H1 (cell line): ENCODE data around the gene PTPN5. TPM values are rescaled to one million over a fixed set of nuclear protein-coding genes. Genes with fewer than 3 reads are reported as not detected.

Experiments
- CTCF ChIA-PET: fragments of 300-600 bp; sonication (Branson Sonifier 250); formaldehyde crosslinking; loops from one replicate; lab custom pipeline; 2021; ENCODE audit not compliant: partially characterized antibody; lab: Charles Lee
- POLR2A ChIA-PET: fragments of 300-600 bp; sonication (Branson Sonifier 250); formaldehyde crosslinking; loops from one replicate; lab custom pipeline; 2021; ENCODE audit warnings: inconsistent platforms; ENCODE audit not compliant: partially characterized antibody; lab: Charles Lee
- DNase-seq, 2 experiments: peaks; one replicate each; pipeline versions ENCODE4 v3.0.0 to v3.0.0-alpha.2; 2010 to 2022; ENCODE audit warnings: low spot score in 2 of 2, low read depth in 1 of 2, mixed read lengths in 1 of 2
- FAIRE-seq: peaks from 2 replicates; lab custom pipeline; 2011; peaks lifted over from hg19 to GRCh38; lab: Jason Lieb, UNC
- H2AFZ ChIP-seq: 2 replicates; pipeline ENCODE4 v1.8.1; 2012; ENCODE audit warnings: low read length, inconsistent platforms
- H2AK5ac ChIP-seq: 2 replicates; pipeline ENCODE4 v1.6.1; 2013; ENCODE audit warnings: low read depth, low read length
- H2BK120ac ChIP-seq: replicated peaks from 2 replicates; pipeline ENCODE3; 2013; ENCODE audit warnings: low read depth, low read length, inconsistent platforms
- H2BK12ac ChIP-seq: 2 replicates; pipeline ENCODE4 v1.6.1; 2013; ENCODE audit warnings: low read depth, low read length
- H2BK15ac ChIP-seq: 2 replicates; pipeline ENCODE4 v1.6.1; 2013; ENCODE audit warnings: low read length
- H2BK20ac ChIP-seq: 2 replicates; pipeline ENCODE4 v1.6.1; 2013; ENCODE audit warnings: low read length
- H2BK5ac ChIP-seq: 2 replicates; pipeline ENCODE4 v1.6.1; 2013; ENCODE audit warnings: low read depth, low read length
- H3K14ac ChIP-seq: 2 replicates; pipeline ENCODE4 v1.6.1; 2013; ENCODE audit warnings: inconsistent platforms; ENCODE audit not compliant: insufficient read length
- H3K18ac ChIP-seq: 2 replicates; pipeline ENCODE4 v1.6.1; 2013; ENCODE audit warnings: low read length; ENCODE audit errors: extremely low read depth
- H3K23ac ChIP-seq: 2 replicates; pipeline ENCODE4 v1.6.1; 2013; ENCODE audit warnings: inconsistent platforms; ENCODE audit not compliant: insufficient read length
- H3K23me2 ChIP-seq: 2 replicates; pipeline ENCODE4 v1.6.1; 2013; ENCODE audit warnings: low read depth, low read length
- H3K27ac ChIP-seq: 2 replicates; pipeline ENCODE4 v1.6.1; 2011; ENCODE audit warnings: low read depth, low read length, inconsistent platforms
- H3K27me3 ChIP-seq, 4 experiments: replicated peaks in 1 of 4; 1 replicate in 1 of 4; 2 replicates in 3 of 4; pipeline versions ENCODE4 v1.6.1 to v1.8.1; 2011 to 2013; ENCODE audit warnings: low read length in 3 of 4, mild to moderate bottlenecking in 3 of 4, inconsistent platforms in 2 of 4, mixed read lengths in 2 of 4, moderate library complexity in 1 of 4; ENCODE audit not compliant: control insufficient read depth in 3 of 4, insufficient read depth in 3 of 4; ENCODE audit errors: extremely low read depth in 1 of 4
- H3K36me3 ChIP-seq, 4 experiments: 2 replicates each; pipeline versions ENCODE4 v1.6.1 to v1.8.1; 2011 to 2013; ENCODE audit warnings: mild to moderate bottlenecking in 4 of 4, low read length in 3 of 4, moderate library complexity in 2 of 4, control low read depth in 1 of 4, inconsistent platforms in 1 of 4; ENCODE audit not compliant: insufficient read depth in 4 of 4, control insufficient read depth in 2 of 4
- H3K4ac ChIP-seq: replicated peaks from 2 replicates; pipeline ENCODE3; 2013; ENCODE audit warnings: low read length, low read depth, mixed read lengths, inconsistent platforms; ENCODE audit not compliant: insufficient read length
- H3K4me1 ChIP-seq, 4 experiments: replicated peaks in 1 of 4; 1 replicate in 1 of 4; 2 replicates in 3 of 4; pipeline versions ENCODE4 v1.6.1 to v1.8.1; 2011 to 2013; ENCODE audit warnings: low read length in 3 of 4, inconsistent platforms in 2 of 4, mixed read lengths in 1 of 4; ENCODE audit not compliant: insufficient read depth in 4 of 4, control insufficient read depth in 3 of 4
- H3K4me2 ChIP-seq, 2 experiments: 2 replicates each; pipeline versions ENCODE4 v1.6.1 to v1.8.1; 2011 to 2013; ENCODE audit warnings: low read depth in 2 of 2, low read length in 2 of 2, control low read depth in 1 of 2, inconsistent platforms in 1 of 2, mild to moderate bottlenecking in 1 of 2; ENCODE audit not compliant: insufficient read depth in 1 of 2
- H3K4me3 ChIP-seq, 4 experiments: fragments of 200-600, 300-600 bp in 1 of 4; sonication (generic), shearing (Covaris generic), sonication (Bioruptor Twin) in 1 of 4; 2 replicates each; pipeline versions ENCODE4 v1.5.1 to v1.8.1; 2011 to 2016; ENCODE audit warnings: low read length in 4 of 4, low read depth in 3 of 4, control low read depth in 2 of 4, inconsistent platforms in 2 of 4, mild to moderate bottlenecking in 2 of 4, mixed read lengths in 1 of 4, moderate library complexity in 1 of 4; ENCODE audit not compliant: insufficient read depth in 2 of 4; ENCODE audit errors: extremely low read depth in 1 of 4
- H3K56ac ChIP-seq: replicated peaks from 2 replicates; pipeline ENCODE3; 2013; ENCODE audit warnings: low read depth, mild to moderate bottlenecking, mixed read lengths, low read length, inconsistent platforms; ENCODE audit not compliant: insufficient read length
- H3K79me1 ChIP-seq: 2 replicates; pipeline ENCODE4 v1.6.1; 2013; ENCODE audit warnings: low read depth, low read length, control low read depth
- H3K79me2 ChIP-seq, 2 experiments: 2 replicates each; pipeline versions ENCODE4 v1.6.1 to v1.8.1; 2012 to 2013; ENCODE audit warnings: low read length in 2 of 2, mild to moderate bottlenecking in 2 of 2, inconsistent platforms in 1 of 2; ENCODE audit not compliant: insufficient read depth in 2 of 2, control insufficient read depth in 1 of 2
- H3K9ac ChIP-seq, 4 experiments: replicated peaks in 1 of 4; 1 replicate in 1 of 4; 2 replicates in 3 of 4; pipeline versions ENCODE4 v1.6.1 to v1.8.1; 2011 to 2013; ENCODE audit warnings: low read depth in 3 of 4, low read length in 3 of 4, control low read depth in 2 of 4, mild to moderate bottlenecking in 2 of 4, moderate library complexity in 2 of 4, inconsistent platforms in 1 of 4; ENCODE audit errors: extremely low read depth in 1 of 4
- H3K9me3 ChIP-seq, 2 experiments: 2 replicates each; pipeline versions ENCODE4 v1.6.1 to v1.8.1; 2012 to 2013; ENCODE audit warnings: mild to moderate bottlenecking in 2 of 2, moderate library complexity in 2 of 2, control low read depth in 1 of 2, inconsistent platforms in 1 of 2, low read depth in 1 of 2, low read length in 1 of 2, mixed read lengths in 1 of 2; ENCODE audit not compliant: insufficient read depth in 2 of 2
- H4K20me1 ChIP-seq, 2 experiments: replicated peaks in 1 of 2; 2 replicates each; pipeline versions ENCODE3 to v1.8.1; 2011 to 2013; ENCODE audit warnings: inconsistent platforms in 2 of 2, low read length in 2 of 2, mild to moderate bottlenecking in 1 of 2; ENCODE audit not compliant: insufficient read depth in 2 of 2, control insufficient read depth in 1 of 2
- H4K5ac ChIP-seq: 2 replicates; pipeline ENCODE4 v1.6.1; 2013; ENCODE audit warnings: low read length, low read depth, mixed read lengths, inconsistent platforms; ENCODE audit not compliant: insufficient read length
- H4K8ac ChIP-seq: 2 replicates; pipeline ENCODE4 v1.8.0; 2013; ENCODE audit warnings: mild to moderate bottlenecking, moderate library complexity, low read length, inconsistent platforms; ENCODE audit not compliant: insufficient read depth; ENCODE audit errors: extremely low read depth
- H4K91ac ChIP-seq: replicated peaks from 2 replicates; pipeline ENCODE3; 2013; ENCODE audit warnings: low read length, mixed read lengths, inconsistent platforms; ENCODE audit not compliant: insufficient read length
- EZH2 ChIP-seq: fragments of 200-600 bp; sonication (generic); IDR thresholded peaks from 2 replicates; pipeline ENCODE4 v1.7.1; 2012; ENCODE audit warnings: low read depth, mild to moderate bottlenecking, moderate library complexity, low read length, inconsistent platforms; ENCODE audit not compliant: severe bottlenecking
- HDAC6 ChIP-seq: IDR thresholded peaks from one replicate; pipeline ENCODE4 v1.7.1; 2012; ENCODE audit warnings: low read depth, mild to moderate bottlenecking, inconsistent platforms, low read length, moderate library complexity
- JUN ChIP-seq: IDR thresholded peaks from 2 replicates; pipeline ENCODE4 v1.6.1; 2011; ENCODE audit warnings: low read depth, mild to moderate bottlenecking, improper control_type of control experiment, low read length
- KDM4A ChIP-seq: IDR thresholded peaks from one replicate; pipeline ENCODE4 v1.7.1; 2012; ENCODE audit warnings: low read depth, mild to moderate bottlenecking, moderate library complexity, low read length, inconsistent platforms; ENCODE audit not compliant: severe bottlenecking
- NANOG ChIP-seq: IDR thresholded peaks from 2 replicates; pipeline ENCODE4 v1.6.1; 2011; ENCODE audit warnings: low read length, low read depth, mild to moderate bottlenecking, inconsistent platforms; ENCODE audit not compliant: insufficient read depth, poor library complexity, severe bottlenecking
- POLR2A ChIP-seq, 2 experiments: IDR thresholded peaks; 1 replicate in 1 of 2; 2 replicates in 1 of 2; pipeline ENCODE4 v1.6.1; 2011; ENCODE audit warnings: low read depth in 2 of 2, low read length in 2 of 2, mild to moderate bottlenecking in 2 of 2; ENCODE audit errors: control extremely low read depth in 1 of 2
- RAD21 ChIP-seq, 2 experiments: IDR thresholded peaks in 1 of 2; conservative IDR thresholded peaks in 1 of 2; 2 replicates each; pipeline ENCODE4 v1.6.1; 2011; ENCODE audit warnings: low read depth in 2 of 2, low read length in 2 of 2, improper control_type of control experiment in 1 of 2, inconsistent platforms in 1 of 2, mild to moderate bottlenecking in 1 of 2, moderate library complexity in 1 of 2
- RBBP5 ChIP-seq: IDR thresholded peaks from 2 replicates; pipeline ENCODE4 v1.7.1; 2012; ENCODE audit warnings: low read depth, mild to moderate bottlenecking, inconsistent platforms, low read length, moderate library complexity, borderline replicate concordance
- TAF1 ChIP-seq: IDR thresholded peaks from 2 replicates; pipeline ENCODE4 v1.6.1; 2011; ENCODE audit warnings: mild to moderate bottlenecking, low read depth, low read length
- USF2 ChIP-seq: IDR thresholded peaks from 2 replicates; pipeline ENCODE4 v1.6.1; 2011; ENCODE audit warnings: low read length, improper control_type of control experiment
- ZNF274 ChIP-seq: IDR thresholded peaks from 2 replicates; pipeline ENCODE4 v1.7.0; 2012; ENCODE audit warnings: low read length, borderline replicate concordance; ENCODE audit errors: extremely low read depth
- WGBS, 2 experiments: shearing (Covaris generic) in 1 of 2; methylation state at CpG; one replicate each; pipeline versions ENCODE4 v1.1.6 to v1.1.7; 2013 to 2015; ENCODE audit warnings: low lambda C conversion rate in 2 of 2, mixed read lengths in 2 of 2, inconsistent platforms in 1 of 2, low coverage in 1 of 2, missing lambda C conversion rate in 1 of 2; ENCODE audit not compliant: insufficient replicate concordance in 2 of 2, insufficient coverage in 1 of 2, insufficient read length in 1 of 2; ENCODE audit errors: extremely low coverage in 1 of 2, missing lambda C conversion rate in 1 of 2; 5-methylcytosine and 5-hydroxymethylcytosine counted together
- polyA plus RNA-seq, 7 experiments: library from polyadenylated mRNA; depleted of rRNA in 3 of 7; stranded (reverse) in 5 of 7; unstranded in 2 of 7; fragments of >200 nt in 5 of 7; fragments of 200-250 nt in 2 of 7; gene quantifications; 1 replicate in 5 of 7; 2 replicates in 1 of 7; 4 replicates in 1 of 7; pipeline versions ENCODE4 v1.2.1 to v1.2.3, GENCODE V29; 2011 to 2013; ENCODE audit warnings: missing spikeins in 2 of 7, mixed read lengths in 2 of 7
- total RNA-seq: library from RNA; stranded (reverse); fragmentation: NEBNext Ultra II Directional; extraction: Animal tissue kit (Norgen Biotek cat#: 25700); gene quantifications from 2 replicates; pipeline ENCODE4 v1.2.1, GENCODE V29; 2021

The PTPN5 gene
- total and polyA plus RNA-seq, 2 of the 8 experiments (the other 6 are each of a cell fraction or from before 2014, with no cell fraction given), result 8.4 to 12.9 TPM

- H4K8ac ChIP-seq, result no peak overlapping the region
- H3K23ac ChIP-seq, result no peak overlapping the region
- H4K20me1 ChIP-seq, result no peaks in the 10 kb centered on the region
- FAIRE-seq (no peak), DNase-seq (no peak)
- POLR2A ChIA-PET, result no interaction called here
- H2AK5ac ChIP-seq, result no peak overlapping the region
- no peak overlapping the region for H2BK5ac ChIP-seq
- H3K9ac ChIP-seq, result no peak overlapping the region
- no peaks in the 10 kb centered on the region for H3K79me2 ChIP-seq
- no peak overlapping the region for H3K56ac ChIP-seq
- H3K9me3 ChIP-seq, result no peaks in the 10 kb centered on the region
- H2BK20ac ChIP-seq, result no peak overlapping the region
- H3K4me2 ChIP-seq, result no peak overlapping the region
- peaks cover 0 to 7% (median 2%) of the 10 kb centered on the region in 4 experiments; a peak in 3 of 7 replicates for H3K4me1 ChIP-seq
- CTCF ChIA-PET, result interaction anchor here (1.3 to 2.9 kb wide), 4 partner anchors 20 to 163 kb away, joined by 4 to 15 read pairs (median 9); no protein-coding TSS in a partner anchor
- H3K27ac ChIP-seq, result no peak overlapping the region
- H3K79me1 ChIP-seq, result no peaks in the 10 kb centered on the region
- peaks cover 13% of the 10 kb centered on the region for H3K23me2 ChIP-seq
- H2BK120ac ChIP-seq, result no peak overlapping the region
- H2BK12ac ChIP-seq, result no peak overlapping the region
- no peak overlapping the region for H3K18ac ChIP-seq
- H3K14ac ChIP-seq, result no peak overlapping the region
- no peak overlapping the region for H2AFZ ChIP-seq
- H3K36me3 ChIP-seq, result no peaks in the 10 kb centered on the region
- peaks cover 0 to 10% (median 5%) of the 10 kb centered on the region in 4 experiments; a peak in 4 of 7 replicates for H3K27me3 ChIP-seq
- H2BK15ac ChIP-seq, result no peak overlapping the region
- H3K4ac ChIP-seq, result no peak overlapping the region
- no peak overlapping the region for H3K4me3 ChIP-seq
- 82% methylated on average over 2 of the region's 2 CpGs; no CpG with 5 or more reads in 1 of the 2 experiments for WGBS, 2 experiments
- H4K5ac ChIP-seq, result no peak overlapping the region
- no peak overlapping the region for H4K91ac ChIP-seq
- TF ChIP-seq HDAC6 (no peak), KDM4A (no peak), NANOG (no peak), TAF1 (no peak), RAD21 (IDR thresholded peaks at IDR 0.05 in 1 of 2, conservative IDR thresholded peaks at IDR 0.05 in 1 of 2; ENCODE audit: low read depth in 2 of 2, low read length in 2 of 2) (no peak), RBBP5 (no peak), JUN (no peak), ZNF274 (no peak), POLR2A (IDR thresholded peaks at IDR 0.05; ENCODE audit: control extremely low read depth in 1 of 2, low read depth in 2 of 2, low read length in 2 of 2) (no peak), USF2 (no peak), EZH2 (no peak)
These were observed 88.4 kb downstream of the PTPN5 start for GRCh38 chr11:18703001-18703763.
